ENCODE measurements around the gene RTTN. TPM values are rescaled to one million over a fixed set of nuclear protein-coding genes. Genes with fewer than 3 reads are reported as not detected.

RTTN gene
- total RNA-seq, 2 donors from 2014 or later, result 6.5 to 16.7 TPM

DNA sequence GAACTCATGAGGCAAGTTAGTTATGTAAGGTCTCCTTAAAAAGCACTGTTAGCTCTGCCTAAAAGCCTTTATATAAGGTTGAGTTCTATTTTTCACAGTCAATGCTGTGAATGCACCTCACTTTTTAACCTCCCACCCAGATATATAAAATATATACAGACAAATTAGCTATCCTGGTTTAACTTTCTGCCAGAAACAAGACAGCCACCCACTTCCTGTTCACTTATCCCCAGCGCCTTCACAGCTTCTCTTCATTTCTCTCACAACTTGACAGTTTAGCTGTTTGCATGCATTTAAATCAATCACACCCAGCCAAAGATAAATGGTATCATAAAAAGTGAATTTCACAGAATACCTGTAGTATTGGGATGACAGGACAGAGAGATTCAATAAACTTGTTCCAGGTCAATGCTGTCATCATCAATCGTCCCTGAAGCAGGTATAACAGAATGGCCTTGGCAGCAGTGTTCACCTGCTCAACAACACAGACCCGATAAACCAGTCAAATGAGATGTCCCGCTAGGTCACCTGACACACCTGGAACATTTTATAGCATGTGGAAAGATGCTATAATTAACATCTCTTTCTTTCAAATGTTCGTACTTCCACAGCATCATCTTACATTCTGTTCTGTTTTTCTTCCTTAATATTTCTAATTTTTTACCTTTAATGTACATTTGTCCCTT, 55.7 kb downstream of the RTTN start:
- Histone ChIP-seq H3K9me3 (no peaks in the 10 kb centered on the region), H3K4me3 (no peak overlapping the region), H3K27me3 (no peaks in the 10 kb centered on the region), H3K4me1 (no peaks in the 10 kb centered on the region), H3K36me3 (peaks cover 11% of the 10 kb centered on the region), H3K9ac (ENCODE audit: low read depth in 2 of 2, low read length in 2 of 2) (no peak overlapping the region), H3K27ac (no peak overlapping the region)
- TF ChIP-seq, protein P1, sequence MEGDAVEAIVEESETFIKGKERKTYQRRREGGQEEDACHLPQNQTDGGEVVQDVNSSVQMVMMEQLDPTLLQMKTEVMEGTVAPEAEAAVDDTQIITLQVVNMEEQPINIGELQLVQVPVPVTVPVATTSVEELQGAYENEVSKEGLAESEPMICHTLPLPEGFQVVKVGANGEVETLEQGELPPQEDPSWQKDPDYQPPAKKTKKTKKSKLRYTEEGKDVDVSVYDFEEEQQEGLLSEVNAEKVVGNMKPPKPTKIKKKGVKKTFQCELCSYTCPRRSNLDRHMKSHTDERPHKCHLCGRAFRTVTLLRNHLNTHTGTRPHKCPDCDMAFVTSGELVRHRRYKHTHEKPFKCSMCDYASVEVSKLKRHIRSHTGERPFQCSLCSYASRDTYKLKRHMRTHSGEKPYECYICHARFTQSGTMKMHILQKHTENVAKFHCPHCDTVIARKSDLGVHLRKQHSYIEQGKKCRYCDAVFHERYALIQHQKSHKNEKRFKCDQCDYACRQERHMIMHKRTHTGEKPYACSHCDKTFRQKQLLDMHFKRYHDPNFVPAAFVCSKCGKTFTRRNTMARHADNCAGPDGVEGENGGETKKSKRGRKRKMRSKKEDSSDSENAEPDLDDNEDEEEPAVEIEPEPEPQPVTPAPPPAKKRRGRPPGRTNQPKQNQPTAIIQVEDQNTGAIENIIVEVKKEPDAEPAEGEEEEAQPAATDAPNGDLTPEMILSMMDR (IDR thresholded peaks at IDR 0.05), result no peak
- intact Hi-C loops (cut with DNase I), result no loop called here
- DNase-seq, result no peak

DNA sequence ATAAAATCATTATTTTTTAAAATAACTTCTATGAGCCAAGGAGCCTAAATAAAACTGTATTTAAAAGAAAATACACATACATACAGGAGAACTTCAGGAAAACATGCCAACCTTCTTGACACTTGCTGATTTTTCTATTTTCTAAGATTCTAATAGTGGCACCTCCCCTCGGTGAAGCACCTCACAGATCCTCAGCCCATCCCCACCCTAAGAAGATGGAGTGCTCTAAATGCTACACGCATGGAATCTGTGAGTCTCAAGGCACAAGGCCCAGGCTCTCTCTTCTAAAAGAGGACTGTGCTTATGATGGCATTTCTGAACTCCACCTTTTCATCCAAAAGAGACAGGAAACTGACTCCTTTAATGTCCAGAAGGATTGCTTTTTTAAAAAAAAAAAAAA, 56.3 kb downstream of the RTTN start:
- Histone ChIP-seq H3K27me3 (no peaks in the 10 kb centered on the region), H3K9me3 (no peaks in the 10 kb centered on the region), H3K27ac (no peak overlapping the region), H3K4me1 (no peaks in the 10 kb centered on the region), H3K9ac (ENCODE audit: low read depth in 2 of 2, low read length in 2 of 2) (no peak overlapping the region), H3K4me3 (no peak overlapping the region), H3K36me3 (peaks cover 11% of the 10 kb centered on the region)
- TF ChIP-seq, protein P1 (IDR thresholded peaks at IDR 0.05), result no peak
- DNase-seq, result no peak
- intact Hi-C loops (cut with DNase I), result no loop called here

DNA sequence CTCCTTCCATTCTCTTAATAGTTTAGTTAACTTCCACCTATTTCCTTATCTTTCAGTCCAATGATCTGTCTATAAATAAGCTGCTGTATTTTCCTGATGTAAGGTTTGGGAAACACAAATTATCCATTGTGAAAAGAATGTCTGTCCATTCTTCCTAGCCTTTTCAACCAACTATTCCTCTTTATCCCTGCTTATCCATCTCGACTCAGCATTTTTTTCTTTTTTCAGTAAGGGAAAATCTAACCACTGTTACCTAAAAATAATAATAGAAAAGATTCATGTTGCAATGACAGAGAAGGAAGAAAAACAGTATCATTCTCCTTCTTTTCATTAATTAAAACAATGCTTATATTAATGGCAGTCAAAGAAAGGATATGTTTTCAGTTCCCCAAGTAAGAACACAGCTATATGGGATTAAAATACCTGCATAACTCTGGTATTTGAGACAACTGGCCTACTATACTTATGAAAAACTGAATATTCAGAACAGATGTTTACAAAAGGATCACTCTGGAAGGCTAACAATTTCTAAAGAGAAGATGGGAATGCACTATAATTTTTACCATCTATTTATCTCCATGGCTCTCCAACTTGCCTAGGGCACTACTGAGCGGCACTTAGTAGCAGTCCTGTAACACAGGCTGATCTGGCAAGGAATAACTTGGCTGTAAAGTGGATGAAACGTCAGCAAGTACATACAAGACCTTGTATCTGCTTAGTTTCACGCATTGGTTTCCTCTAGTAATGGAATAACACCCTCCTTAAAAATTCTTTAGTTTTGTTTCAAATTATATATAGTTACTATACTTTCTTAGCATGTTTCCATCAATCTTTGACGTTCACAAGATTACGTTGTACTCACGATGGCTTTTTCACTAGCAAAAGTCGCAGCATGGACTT, 57.2 kb downstream of the RTTN start:
- Histone ChIP-seq H3K27ac (no peak overlapping the region), H3K4me1 (no peaks in the 10 kb centered on the region), H3K9ac (ENCODE audit: low read depth in 2 of 2, low read length in 2 of 2) (no peak overlapping the region), H3K4me3 (no peak overlapping the region), H3K9me3 (no peaks in the 10 kb centered on the region), H3K27me3 (no peaks in the 10 kb centered on the region), H3K36me3 (peaks cover 11% of the 10 kb centered on the region)
- TF ChIP-seq, protein P1 (IDR thresholded peaks at IDR 0.05), result no peak
- DNase-seq, result no peak
- intact Hi-C loops (cut with DNase I), result no loop called here

DNA sequence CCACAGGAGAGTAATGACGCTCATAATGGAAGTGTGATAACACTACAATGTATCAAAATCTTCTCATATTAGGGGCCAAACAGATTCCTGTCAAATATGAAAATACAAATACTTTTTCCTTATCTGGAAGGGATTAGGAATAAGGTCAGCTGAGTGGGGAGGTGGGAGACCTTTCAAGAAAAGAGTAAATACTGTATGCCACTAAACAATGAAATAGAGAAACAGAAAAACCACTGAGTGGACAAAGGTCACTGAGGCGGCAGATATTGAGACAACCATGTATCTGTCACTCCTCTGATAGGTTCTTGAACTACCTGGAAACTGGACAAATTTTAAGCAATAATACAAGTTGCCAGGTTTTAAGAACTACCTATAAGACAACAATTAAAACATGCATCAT, 59.3 kb downstream of the RTTN start:
- Histone ChIP-seq H3K9me3 (no peaks in the 10 kb centered on the region), H3K36me3 (peaks cover 11% of the 10 kb centered on the region), H3K4me1 (no peaks in the 10 kb centered on the region), H3K4me3 (no peak overlapping the region), H3K9ac (ENCODE audit: low read depth in 2 of 2, low read length in 2 of 2) (no peak overlapping the region), H3K27me3 (no peaks in the 10 kb centered on the region), H3K27ac (no peak overlapping the region)
- DNase-seq, result no peak
- intact Hi-C loops (cut with DNase I), result no loop called here
- TF ChIP-seq, protein P1 (IDR thresholded peaks at IDR 0.05), result no peak

DNA sequence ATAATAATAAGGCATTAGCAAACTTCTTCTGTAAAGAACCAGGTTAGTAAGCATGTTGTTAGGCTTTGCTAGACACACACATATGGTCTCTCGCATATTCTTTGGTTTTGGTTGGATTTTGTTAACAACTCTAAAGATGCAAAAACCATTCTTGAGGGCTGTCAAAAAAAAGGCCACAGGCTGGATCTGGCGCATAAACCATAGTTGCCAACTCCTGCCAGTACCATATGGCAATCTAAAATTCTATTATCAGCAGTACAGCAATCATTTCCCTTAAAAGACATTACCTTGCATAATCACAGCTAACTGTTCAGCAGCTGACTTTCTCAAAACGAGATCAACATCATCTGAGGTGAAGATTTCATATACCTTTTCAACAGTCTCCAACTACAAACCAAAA, 63.5 kb downstream of the RTTN start:
- peaks cover 8% of the 10 kb centered on the region for H3K36me3 ChIP-seq

More for the DNA sequence above, 63.5 kb downstream of the RTTN start:
- H3K9ac ChIP-seq (ENCODE audit: low read depth in 2 of 2, low read length in 2 of 2), result no peak overlapping the region
- no peak for DNase-seq
- TF ChIP-seq, protein P1 (IDR thresholded peaks at IDR 0.05), result no peak
- intact Hi-C loops (cut with DNase I), result no loop called here
- no peaks in the 10 kb centered on the region for H3K9me3 ChIP-seq
- H3K4me3 ChIP-seq, result no peak overlapping the region
- H3K27ac ChIP-seq, result no peak overlapping the region
- H3K27me3 ChIP-seq, result no peaks in the 10 kb centered on the region
- H3K4me1 ChIP-seq, result no peaks in the 10 kb centered on the region
